Mesendoderm (in vitro differentiated cells): Measurements from ENCODE around the gene ADORA2B.

ENCODE experiments used
- DNase-seq: peaks from one replicate; pipeline ENCODE4 v3.0.0; 2013
- H2AK5ac ChIP-seq: 2 replicates; pipeline ENCODE4 v1.6.1; 2013; ENCODE audit warnings: low read length, inconsistent platforms
- H2BK120ac ChIP-seq: 2 replicates; pipeline ENCODE4 v1.6.1; 2013; ENCODE audit warnings: low read depth, mild to moderate bottlenecking, low read length, moderate library complexity, mixed read lengths
- H2BK15ac ChIP-seq: replicated peaks from 2 replicates; pipeline ENCODE4 v1.6.1; 2013; ENCODE audit warnings: low read depth, mild to moderate bottlenecking, moderate library complexity
- H2BK5ac ChIP-seq: 2 replicates; pipeline ENCODE4 v1.6.1; 2013; ENCODE audit warnings: low read length, inconsistent platforms
- H3K18ac ChIP-seq: 2 replicates; pipeline ENCODE4 v1.6.1; 2013; ENCODE audit warnings: mild to moderate bottlenecking, low read length, mixed read lengths
- H3K23ac ChIP-seq: one replicate; pipeline ENCODE4 v1.6.1; 2013; ENCODE audit warnings: low read length
- H3K27ac ChIP-seq: 2 replicates; pipeline ENCODE4 v1.5.1; 2013; ENCODE audit warnings: low read depth, mild to moderate bottlenecking, inconsistent platforms, low read length, moderate library complexity
- H3K27me3 ChIP-seq: 2 replicates; pipeline ENCODE4 v1.6.1; 2013; ENCODE audit warnings: low read length, control low read depth, mild to moderate bottlenecking, inconsistent platforms; ENCODE audit not compliant: insufficient read depth, poor library complexity
- H3K36me3 ChIP-seq: 2 replicates; pipeline ENCODE4 v1.6.1; 2013; ENCODE audit warnings: low read length, inconsistent platforms; ENCODE audit not compliant: control insufficient read depth, insufficient read depth
- H3K4ac ChIP-seq: one replicate; pipeline ENCODE4 v1.6.1; 2013; ENCODE audit warnings: low read depth, mild to moderate bottlenecking, low read length, moderate library complexity
- H3K4me1 ChIP-seq: 2 replicates; pipeline ENCODE4 v1.6.1; 2013; ENCODE audit warnings: low read depth, low read length, inconsistent platforms; ENCODE audit not compliant: control insufficient read depth
- H3K4me2 ChIP-seq: 2 replicates; pipeline ENCODE4 v1.6.1; 2013; ENCODE audit warnings: low read length
- H3K4me3 ChIP-seq: 2 replicates; pipeline ENCODE4 v1.5.1; 2013; ENCODE audit warnings: mild to moderate bottlenecking, low read length
- H3K56ac ChIP-seq: one replicate; pipeline ENCODE4 v1.6.1; 2013; ENCODE audit warnings: low read length
- H3K79me1 ChIP-seq: 2 replicates; pipeline ENCODE4 v1.6.1; 2013; ENCODE audit warnings: low read length, inconsistent platforms
- H3K79me2 ChIP-seq: 2 replicates; pipeline ENCODE4 v1.6.1; 2013; ENCODE audit warnings: mild to moderate bottlenecking, low read length; ENCODE audit not compliant: control insufficient read depth, insufficient read depth
- H3K9ac ChIP-seq: 2 replicates; pipeline ENCODE4 v1.6.1; 2013; ENCODE audit warnings: low read length, inconsistent platforms
- H4K5ac ChIP-seq: one replicate; pipeline ENCODE4 v1.6.1; 2013; ENCODE audit warnings: low read length
- H4K8ac ChIP-seq: one replicate; pipeline ENCODE4 v1.6.1; 2013; ENCODE audit warnings: low read depth, mild to moderate bottlenecking, control low read depth, low read length, moderate library complexity
- WGBS: extraction: QIAGEN DNeasy Blood & Tissue Kit; methylation state at CpG from one replicate; pipeline ENCODE4 v1.1.7; 2013; ENCODE audit warnings: low lambda C conversion rate, missing lambda C conversion rate; ENCODE audit not compliant: insufficient coverage; ENCODE audit errors: extremely low coverage; 5-methylcytosine and 5-hydroxymethylcytosine counted together

Gene ADORA2B

DNA sequence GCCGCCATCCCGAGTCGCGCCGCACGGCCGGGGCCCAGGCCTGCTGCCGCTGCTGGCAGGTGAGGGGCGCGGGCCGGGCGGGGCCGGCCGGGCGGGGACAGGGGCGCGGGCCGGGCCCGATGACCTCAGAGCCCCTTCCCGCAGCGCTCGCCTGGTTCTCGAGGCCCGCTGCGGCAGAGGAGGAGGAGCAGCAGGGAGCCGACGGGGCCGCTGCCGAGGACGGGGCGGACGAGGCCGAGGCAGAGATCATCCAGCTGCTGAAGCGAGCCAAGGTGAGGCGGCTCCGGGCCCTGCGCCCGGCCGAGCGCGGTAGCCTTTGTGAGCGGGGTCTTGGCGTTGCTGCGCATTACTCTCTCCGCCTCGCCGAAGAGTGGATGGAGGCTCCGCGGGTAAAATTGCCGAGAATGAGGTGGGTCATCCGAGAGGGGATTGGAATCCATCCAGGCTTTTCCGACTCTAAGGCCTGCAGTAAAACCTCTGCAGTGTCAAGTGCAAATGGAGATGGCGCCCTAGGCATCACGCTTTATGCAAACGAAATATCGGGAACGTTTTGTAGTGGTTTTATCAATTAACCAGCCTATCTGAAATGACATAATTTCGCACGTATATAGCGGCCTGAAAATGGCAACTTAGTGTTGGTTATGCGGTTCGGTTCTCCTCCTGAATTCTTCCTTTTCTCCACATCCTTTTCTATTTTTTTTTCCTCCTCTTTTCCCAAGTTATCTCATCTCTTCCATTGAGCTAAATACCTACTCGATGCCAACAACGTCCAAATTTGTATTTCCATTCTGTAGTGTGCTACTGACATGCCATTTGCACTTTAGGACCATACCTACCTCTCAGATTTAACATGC lies 55.3 kb downstream of the ADORA2B start:
- H3K4ac ChIP-seq, result peak overlapping the region; percentile 58

DNA sequence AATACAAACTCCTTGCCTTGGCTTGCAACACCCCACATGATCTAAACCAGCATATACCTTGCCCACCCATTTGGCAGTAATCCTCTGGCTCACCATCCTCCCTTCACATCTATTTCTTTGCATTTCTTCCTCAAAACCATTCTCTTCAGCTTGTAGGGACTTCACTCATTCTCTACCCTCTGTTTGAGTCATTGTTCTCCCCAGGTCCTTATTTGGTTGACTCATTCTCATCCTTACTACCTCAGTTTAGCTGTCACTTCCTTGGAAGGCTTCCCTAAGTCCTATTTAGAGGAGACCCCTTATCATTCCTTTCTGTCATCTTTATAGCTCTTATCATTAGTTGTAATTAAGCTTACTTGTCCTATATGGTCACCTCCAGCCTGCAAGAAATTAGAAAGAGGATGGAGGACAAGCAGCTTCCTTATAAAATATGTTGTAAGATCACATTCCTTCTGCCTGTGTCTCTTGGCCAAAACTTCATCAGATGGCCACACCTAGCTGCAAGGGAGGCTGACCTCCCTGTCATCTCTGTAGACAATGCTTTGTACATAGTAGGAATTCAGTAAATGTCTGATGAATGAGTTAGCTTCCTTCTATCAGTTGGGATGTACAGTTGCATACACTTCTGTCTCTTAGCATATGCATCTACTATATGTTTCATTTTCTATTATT lies 56.4 kb downstream of the ADORA2B start:
- DNase-seq, result no peak

More for the DNA sequence above, 55.3 kb downstream of the ADORA2B start:
- Histone ChIP-seq H3K23ac (peak overlapping the region; percentile 57), H2BK5ac (no peak overlapping the region), H3K18ac (peak overlapping the region; percentile 72), H3K4me2 (peak overlapping the region; percentile 89), H3K9ac (peak overlapping the region; percentile 90), H2BK15ac (no peak overlapping the region), H3K27me3 (no peaks in the 10 kb centered on the region), H3K27ac (peak overlapping the region; percentile 96), H3K79me1 (peaks cover 14% of the 10 kb centered on the region), H3K36me3 (peaks cover 3% of the 10 kb centered on the region), H4K5ac (no peak overlapping the region), H2AK5ac (no peak overlapping the region), H2BK120ac (no peak overlapping the region), H3K56ac (peak overlapping the region; percentile 99), H4K8ac (no peak overlapping the region), H3K4me1 (peaks cover 3% of the 10 kb centered on the region), H3K79me2 (peaks cover 20% of the 10 kb centered on the region), H3K4me3 (peak overlapping the region; percentile 89)
- WGBS, result no CpG with 5 or more reads among the region's 64 CpGs
- DNase-seq, result peak; percentile 81

DNA sequence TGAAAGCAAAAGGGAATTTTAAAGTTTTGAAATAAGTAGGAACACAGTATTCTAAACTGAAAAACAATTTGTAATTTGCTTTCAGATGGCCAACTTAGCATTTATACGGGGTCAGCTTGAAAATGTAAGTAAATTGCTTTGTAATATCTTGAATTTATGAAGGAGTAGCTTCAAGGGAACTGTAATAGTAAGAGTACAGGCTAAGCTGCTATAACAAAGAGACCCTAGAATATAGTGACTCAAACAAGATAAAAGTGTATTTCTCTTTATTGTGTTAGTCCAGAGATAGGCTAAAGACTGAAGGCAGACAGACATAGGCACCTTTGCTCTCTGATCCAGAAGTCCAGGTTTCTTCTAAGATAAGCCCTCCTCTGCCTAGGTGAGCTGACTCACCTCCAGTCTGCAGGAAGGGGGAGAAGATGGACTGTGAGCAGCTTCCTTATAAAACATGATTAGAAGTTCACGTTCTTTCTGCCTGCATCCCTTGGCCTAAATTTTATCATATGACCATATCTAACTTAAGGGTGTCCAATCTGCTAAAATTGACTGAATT lies 57.9 kb downstream of the ADORA2B start:
- H3K4me1 ChIP-seq, result peaks cover 3% of the 10 kb centered on the region
- H3K56ac ChIP-seq, result no peak overlapping the region
- no peak overlapping the region for H3K4ac ChIP-seq
- no peak overlapping the region for H2AK5ac ChIP-seq
- no peak overlapping the region for H2BK15ac ChIP-seq
- no peak for DNase-seq
- H3K27ac ChIP-seq, result no peak overlapping the region
- no peak overlapping the region for H3K18ac ChIP-seq
- no peak overlapping the region for H2BK5ac ChIP-seq
- peaks cover 5% of the 10 kb centered on the region for H3K36me3 ChIP-seq
- H4K8ac ChIP-seq, result no peak overlapping the region
- no peak overlapping the region for H2BK120ac ChIP-seq
- H3K4me3 ChIP-seq, result no peak overlapping the region
- no CpG with 5 or more reads among the region's 2 CpGs for WGBS
- H3K23ac ChIP-seq, result no peak overlapping the region
- H3K9ac ChIP-seq, result no peak overlapping the region
- H3K4me2 ChIP-seq, result no peak overlapping the region
- no peaks in the 10 kb centered on the region for H3K27me3 ChIP-seq
- no peak overlapping the region for H4K5ac ChIP-seq
- H3K79me2 ChIP-seq, result peaks cover 20% of the 10 kb centered on the region
- peaks cover 14% of the 10 kb centered on the region for H3K79me1 ChIP-seq

More for the DNA sequence above, 56.4 kb downstream of the ADORA2B start:
- Histone ChIP-seq H4K5ac (no peak overlapping the region), H3K27ac (no peak overlapping the region), H2AK5ac (no peak overlapping the region), H3K9ac (no peak overlapping the region), H3K18ac (no peak overlapping the region), H3K36me3 (peaks cover 4% of the 10 kb centered on the region), H2BK15ac (no peak overlapping the region), H2BK120ac (no peak overlapping the region), H3K4ac (no peak overlapping the region), H3K56ac (peak overlapping the region; percentile 99), H3K79me1 (peaks cover 14% of the 10 kb centered on the region), H3K4me3 (no peak overlapping the region), H3K23ac (no peak overlapping the region), H3K27me3 (no peaks in the 10 kb centered on the region), H4K8ac (no peak overlapping the region), H2BK5ac (no peak overlapping the region), H3K4me2 (peak overlapping the region; percentile 89), H3K79me2 (peaks cover 20% of the 10 kb centered on the region), H3K4me1 (peaks cover 3% of the 10 kb centered on the region)

DNA sequence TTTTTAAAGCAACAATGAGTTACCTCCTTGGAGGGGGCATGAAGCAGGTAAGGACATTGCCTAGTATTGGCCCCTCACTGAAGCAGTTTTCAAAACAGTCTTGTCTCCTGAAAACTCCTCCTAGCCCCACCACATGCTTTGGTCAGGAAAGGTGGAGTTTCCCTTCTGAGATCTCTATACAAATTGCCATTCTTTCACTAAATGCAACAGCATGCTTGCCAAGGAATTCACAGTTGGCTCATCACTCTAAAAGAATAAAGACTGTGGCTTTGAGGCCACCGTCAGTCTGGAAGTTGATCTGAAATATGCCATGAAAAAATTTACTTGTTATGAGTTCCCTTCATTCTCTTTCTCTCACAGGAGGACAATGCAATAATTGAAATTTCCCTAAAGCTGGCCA lies 58.9 kb downstream of the ADORA2B start:
- Histone ChIP-seq H3K9ac (no peak overlapping the region), H3K4me2 (no peak overlapping the region), H3K79me2 (peaks cover 20% of the 10 kb centered on the region), H2BK120ac (no peak overlapping the region), H4K5ac (no peak overlapping the region), H3K36me3 (peaks cover 7% of the 10 kb centered on the region), H2AK5ac (no peak overlapping the region), H3K27ac (no peak overlapping the region), H2BK15ac (no peak overlapping the region), H3K4me1 (peaks cover 3% of the 10 kb centered on the region), H3K4ac (no peak overlapping the region), H3K18ac (no peak overlapping the region), H2BK5ac (no peak overlapping the region), H4K8ac (no peak overlapping the region), H3K4me3 (no peak overlapping the region), H3K27me3 (no peaks in the 10 kb centered on the region), H3K79me1 (peaks cover 14% of the 10 kb centered on the region), H3K56ac (no peak overlapping the region), H3K23ac (no peak overlapping the region)
- WGBS, result no CpG with 5 or more reads among the region's 1 CpG
- no peak for DNase-seq

DNA sequence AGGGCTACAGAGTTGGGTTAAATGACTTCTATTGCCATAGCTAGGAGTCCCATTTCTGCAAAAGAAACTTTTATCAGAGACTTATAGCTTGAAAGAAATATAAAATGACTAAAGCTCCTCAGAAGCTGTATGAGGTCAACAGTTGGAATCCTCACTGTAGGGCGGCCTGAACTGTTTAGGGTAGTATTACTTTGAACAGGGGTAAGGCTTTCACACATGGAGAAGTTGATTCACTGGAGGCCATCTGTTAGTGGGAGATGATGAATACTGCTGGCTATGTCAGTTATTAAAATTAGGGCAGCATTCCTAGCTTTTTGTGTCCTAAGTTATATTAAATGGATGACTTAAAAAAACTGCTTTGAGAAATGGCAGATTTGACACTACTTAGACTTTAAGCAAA lies 60.7 kb downstream of the ADORA2B start:
- Histone ChIP-seq H3K36me3 (peaks cover 7% of the 10 kb centered on the region), H3K18ac (no peak overlapping the region), H4K8ac (no peak overlapping the region), H3K56ac (no peak overlapping the region), H2AK5ac (no peak overlapping the region), H3K9ac (no peak overlapping the region), H2BK15ac (no peak overlapping the region), H2BK5ac (no peak overlapping the region), H3K79me2 (peaks cover 13% of the 10 kb centered on the region), H3K27me3 (no peaks in the 10 kb centered on the region), H2BK120ac (no peak overlapping the region), H3K4me1 (peaks cover 3% of the 10 kb centered on the region), H3K4ac (no peak overlapping the region), H3K4me2 (no peak overlapping the region), H4K5ac (no peak overlapping the region), H3K4me3 (no peak overlapping the region), H3K79me1 (peaks cover 14% of the 10 kb centered on the region), H3K23ac (no peak overlapping the region), H3K27ac (no peak overlapping the region)
- no peak for DNase-seq
- WGBS, result no CpG with 5 or more reads among the region's 1 CpG
